HG02642 (cell line): ENCODE data around the gene SLX9.
"Not testable (repeated sequence)": the region's sequence is repeated elsewhere in the genome, so short reads cannot be mapped to it uniquely, and the experiment has no call there.

Experiments used
- ATAC-seq: cut with Tn5 transposase; IDR thresholded peaks from one replicate; pipeline ENCODE4 v1.9.1; 2021; ENCODE audit warnings: mild to moderate bottlenecking; ENCODE audit not compliant: unreplicated experiment, poor library complexity

SLX9 gene

GRCh38 chr21:44971672-44971995, 31.8 kb downstream of the SLX9 start:
- ATAC-seq: no peak

DNA sequence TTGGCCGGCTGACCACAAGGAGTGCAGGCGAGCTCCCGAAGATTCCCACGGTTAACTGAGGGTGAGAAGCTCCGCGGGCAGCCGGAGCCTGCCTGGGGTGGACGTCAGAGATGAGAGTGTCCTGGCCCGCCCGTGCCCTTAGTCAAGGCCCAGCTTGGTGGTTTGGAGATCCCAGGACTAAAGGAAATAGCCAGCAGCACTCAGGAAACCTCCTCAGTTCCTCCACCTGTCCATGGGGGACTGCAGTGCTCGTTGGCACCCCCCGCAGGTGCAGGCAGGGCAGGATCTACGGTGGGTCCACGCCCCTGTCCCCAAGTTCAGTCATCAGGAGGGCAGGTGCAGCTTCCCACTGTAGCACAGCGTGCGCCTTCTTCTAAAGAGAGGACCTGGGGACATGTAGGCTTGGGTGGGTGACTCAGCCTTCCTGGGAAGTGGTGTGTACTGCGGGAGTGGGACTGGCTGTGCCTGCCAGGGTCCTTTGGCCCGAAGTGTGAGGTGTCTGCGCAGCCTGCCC, 32.5 kb downstream of the SLX9 start:
- no peak for ATAC-seq

DNA sequence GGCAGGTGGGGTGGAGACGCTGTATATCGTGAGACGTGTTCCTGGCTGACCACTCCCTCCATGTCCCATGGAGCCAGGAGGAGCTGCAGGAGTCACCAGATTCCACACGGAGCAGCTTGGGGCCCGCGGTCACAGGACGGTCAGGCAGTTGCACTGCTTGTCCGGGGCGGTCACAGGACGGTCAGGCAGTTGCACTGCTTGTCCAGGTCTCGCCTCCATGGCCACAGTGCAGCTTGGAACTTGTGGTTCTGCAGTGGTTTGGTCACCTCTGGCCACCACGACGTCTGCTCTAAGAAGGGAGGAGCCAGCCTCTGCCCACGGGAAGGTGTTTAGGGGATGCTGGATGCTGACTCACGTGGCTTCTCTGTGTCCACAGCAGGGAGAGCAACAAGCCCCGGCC, 33.0 kb downstream of the SLX9 start:
- no peak for ATAC-seq

- no peak for ATAC-seq
Observed at GRCh38 chr21:44973598-44973997, 33.8 kb downstream of the SLX9 start.

DNA sequence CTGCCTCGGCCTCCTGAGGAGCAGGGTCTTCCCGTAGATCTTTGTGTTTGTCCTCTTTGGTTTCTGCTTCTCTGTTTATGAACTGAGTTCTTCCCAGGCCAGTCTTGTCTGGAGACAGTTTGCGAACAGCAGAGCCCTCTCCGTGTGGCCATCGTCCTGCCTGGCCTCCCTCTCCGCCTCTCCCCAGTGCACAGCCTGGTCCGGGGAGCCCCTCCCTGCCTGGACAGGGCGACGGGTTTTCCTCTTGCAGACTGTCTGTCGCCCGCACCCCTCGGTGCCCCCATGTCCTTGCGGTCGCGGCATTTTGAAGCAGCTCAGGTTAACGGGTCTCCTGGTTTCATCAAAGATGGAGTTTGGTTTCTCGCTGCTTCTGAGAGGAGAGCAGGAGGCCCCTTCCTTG, 34.8 kb downstream of the SLX9 start:
- no peak for ATAC-seq

DNA sequence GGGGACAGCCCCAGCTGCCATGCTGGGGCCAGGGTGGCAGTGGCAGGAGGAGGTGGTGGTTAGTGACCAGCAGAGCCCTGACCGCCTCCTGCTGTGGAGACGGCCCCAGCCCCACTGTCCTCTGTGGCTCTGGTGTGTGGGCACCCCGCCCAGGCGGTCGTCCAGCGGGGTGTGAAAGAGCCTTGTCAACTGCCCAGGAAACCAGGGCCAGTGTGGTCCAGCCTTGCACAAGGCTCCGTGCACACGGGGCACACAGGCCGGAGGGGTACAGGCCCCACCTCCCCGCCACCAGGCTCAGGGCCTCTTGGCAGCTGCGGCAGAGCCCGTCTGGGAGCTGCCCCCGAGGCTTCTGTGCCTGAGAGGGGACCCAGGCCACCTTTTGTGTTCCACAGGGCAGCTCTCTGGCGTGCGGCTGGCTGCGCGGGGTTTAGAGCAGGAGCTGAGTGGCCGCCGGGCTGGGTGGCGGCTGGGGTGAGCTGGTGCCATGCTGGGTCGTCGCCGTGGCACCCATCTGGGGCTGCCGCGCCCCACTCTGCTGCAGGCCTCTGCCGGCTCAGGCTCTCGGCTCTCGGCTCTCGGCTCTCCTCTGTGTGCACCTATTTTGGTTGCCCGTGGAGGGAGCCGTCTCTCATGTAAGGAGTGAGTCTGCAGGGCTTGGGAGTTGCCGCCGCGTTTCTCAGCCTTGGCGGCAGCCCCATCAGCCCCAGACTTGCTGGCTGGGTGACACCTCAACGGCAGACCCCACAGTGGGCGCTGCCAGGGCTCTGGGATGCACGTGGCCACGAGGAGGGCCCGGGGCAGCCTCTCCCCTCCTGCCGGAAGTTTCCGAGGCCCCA, 36.1 kb downstream of the SLX9 start:
- ATAC-seq: no peak

GRCh38 chr21:44976556-44977393, 36.9 kb downstream of the SLX9 start:
- not testable (repeated sequence) for ATAC-seq

- ATAC-seq: no peak
Observed at GRCh38 chr21:44977616-44978340, 37.9 kb downstream of the SLX9 start.

GRCh38 chr21:44979687-44980561, 40.1 kb downstream of the SLX9 start:
- ATAC-seq: no peak

GRCh38 chr21:44980562-44981489, 41.0 kb downstream of the SLX9 start:
- ATAC-seq: no peak

DNA sequence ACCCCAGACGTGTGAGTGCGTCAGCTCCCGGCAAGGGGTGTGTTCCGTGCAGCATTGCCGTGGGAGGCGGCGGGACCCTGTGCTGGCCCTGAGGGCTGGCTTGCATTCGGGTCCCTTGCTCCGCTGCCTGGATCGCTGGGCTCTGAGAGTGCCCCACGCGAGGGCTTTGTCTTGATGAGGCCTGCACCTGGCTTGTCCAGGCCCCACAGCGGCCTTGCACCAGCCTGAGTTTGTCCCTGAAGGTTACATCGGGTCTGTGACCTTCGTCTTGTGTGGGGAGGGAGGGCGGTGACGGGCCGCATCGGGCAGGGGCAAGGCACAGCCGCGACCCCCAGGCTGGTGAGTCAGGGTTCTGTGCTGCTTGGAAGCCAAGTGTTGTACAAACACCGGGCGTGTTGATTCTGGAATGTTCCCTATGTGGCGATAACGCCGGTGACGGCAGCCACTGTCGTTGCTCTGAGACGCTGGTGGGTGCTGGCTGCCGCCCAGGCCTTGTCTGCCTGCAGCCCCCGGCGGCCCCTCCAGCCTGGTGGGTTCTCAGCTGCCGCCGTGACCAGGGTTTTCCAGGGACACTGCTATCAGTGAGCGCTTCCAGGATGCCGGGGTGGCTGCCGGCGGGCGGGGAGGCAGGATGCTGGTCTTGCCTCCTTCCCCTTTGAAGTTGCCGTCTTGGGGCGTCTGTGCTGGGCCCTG, 42.9 kb downstream of the SLX9 start:
- no peak for ATAC-seq

GRCh38 chr21:44983421-44984206, 43.8 kb downstream of the SLX9 start:
- ATAC-seq: no peak

DNA sequence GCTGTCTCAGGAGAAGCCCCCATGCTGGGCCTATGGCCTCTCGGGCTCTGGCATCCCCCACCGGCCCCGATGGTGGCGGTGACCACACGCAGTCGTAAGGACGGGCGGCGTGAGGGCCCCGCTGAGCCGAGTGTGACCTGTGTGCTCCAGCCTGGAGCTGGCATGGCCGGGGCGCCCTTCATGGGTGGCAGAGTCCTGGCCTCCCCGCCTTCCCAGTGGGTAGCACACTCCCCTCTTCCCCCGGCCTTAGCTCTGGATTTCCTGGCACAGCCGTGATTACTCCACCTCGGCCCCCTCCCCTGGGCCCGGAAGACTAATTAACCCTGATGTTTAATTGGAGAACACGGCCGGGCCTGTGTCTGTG, 44.6 kb downstream of the SLX9 start:
- ATAC-seq: no peak

DNA sequence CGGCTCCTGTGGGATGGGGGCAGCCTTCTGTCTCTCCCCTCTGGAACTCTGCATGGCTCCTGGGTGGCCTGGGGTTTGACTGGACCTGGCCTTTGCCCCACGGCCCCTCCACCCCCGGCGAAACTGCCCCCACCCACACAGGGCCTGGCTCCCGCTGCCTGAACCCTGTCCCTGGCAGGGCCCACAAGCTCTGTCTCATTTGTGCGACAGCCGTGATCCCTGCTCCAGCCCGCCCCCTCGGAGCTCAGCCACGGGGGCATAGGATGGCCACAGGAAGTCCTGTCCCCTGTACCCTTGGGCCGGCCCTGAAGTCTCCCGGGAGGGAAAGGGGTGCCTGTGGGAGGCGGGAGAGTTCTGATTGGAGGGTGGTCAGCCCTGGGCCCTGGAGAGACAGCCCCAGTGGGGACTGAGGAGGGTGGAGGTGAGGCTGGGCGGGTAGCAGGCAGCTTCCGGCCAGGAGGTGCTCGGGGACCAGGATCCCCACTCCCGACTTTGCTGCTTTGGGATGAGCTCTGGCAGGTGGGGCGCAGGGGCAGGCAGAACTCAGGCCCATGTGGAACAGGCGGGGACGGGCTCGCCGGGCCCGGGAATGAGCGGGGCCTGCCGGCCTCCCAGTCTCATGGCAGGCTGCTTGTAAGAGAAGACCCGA, 45.1 kb downstream of the SLX9 start:
- ATAC-seq: no peak

DNA sequence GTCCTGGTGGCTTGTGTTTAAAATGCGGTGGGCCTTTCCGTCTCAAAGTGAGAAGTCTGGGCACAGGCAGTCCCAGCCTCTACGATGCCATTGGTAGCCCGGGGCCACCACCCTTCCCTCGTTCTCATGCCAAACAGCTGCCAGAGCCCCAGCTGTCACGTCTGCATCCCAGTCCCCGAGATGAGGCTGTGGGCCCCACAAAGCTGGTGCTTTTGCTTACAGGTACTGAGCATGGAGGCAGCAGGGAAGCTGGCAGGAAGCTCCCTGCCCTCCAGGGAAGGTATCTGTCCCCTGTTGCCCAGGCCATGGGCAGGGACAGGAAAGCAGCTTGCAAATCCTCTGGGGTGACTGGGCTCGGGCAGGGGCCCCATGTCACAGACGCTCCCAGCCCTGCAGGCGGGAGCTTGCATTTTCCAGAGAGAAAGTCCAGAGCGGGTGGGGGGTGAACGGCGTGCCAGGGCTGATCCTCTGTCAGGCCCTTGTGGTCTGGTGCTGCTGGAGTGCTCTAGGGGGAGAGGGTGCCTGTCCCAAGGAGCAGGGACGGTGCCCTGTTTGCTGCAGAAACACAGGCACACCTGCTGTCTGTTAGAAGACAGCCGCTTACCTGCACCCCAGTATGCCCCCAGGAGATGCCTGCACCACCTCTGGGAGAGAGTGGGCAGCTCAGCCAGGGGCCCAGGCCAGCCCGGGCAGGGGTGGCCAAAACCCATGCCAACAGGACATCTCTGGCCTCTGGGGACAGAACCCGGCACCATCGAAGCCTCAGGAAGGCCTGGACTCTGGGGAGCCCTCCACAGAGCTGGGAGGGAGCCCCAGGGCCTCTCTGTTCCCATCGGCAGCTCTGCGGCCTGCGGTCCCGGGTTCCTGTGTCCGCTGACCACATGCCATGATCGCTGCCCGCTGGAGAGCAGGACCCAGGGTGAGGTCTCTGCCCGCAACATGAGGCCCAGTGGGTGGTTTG, 45.9 kb downstream of the SLX9 start:
- no peak for ATAC-seq
